HEK293 (cell line): ENCODE data around the gene CMYA5.
A peak's percentile ranks its signal among the peaks of the same experiment; 100 is the strongest.
"Not testable (repeated sequence)": the region's sequence is repeated elsewhere in the genome, so short reads cannot be mapped to it uniquely, and the experiment has no call there.

Experiments
- CTCF ChIA-PET: fragments of 350-600 bp; formaldehyde crosslinking; extraction: SDS; loops from one replicate; lab custom pipeline; 2021; ENCODE audit warnings: antibody characterized with exemption; lab: Yijun Ruan, JAX
- POLR2A ChIA-PET: fragments of 300-600 bp; formaldehyde crosslinking; extraction: SDS; loops from one replicate; lab custom pipeline; 2020; ENCODE audit warnings: antibody characterized with exemption, inconsistent platforms; lab: Yijun Ruan, JAX
- H3K27ac ChIP-seq: fragments of 200-500 bp; sonication (Bioruptor generic); 2 replicates; pipeline ENCODE4 v1.5.1; 2014; ENCODE audit warnings: low read depth, low read length, control low read depth, inconsistent platforms; ENCODE audit errors: extremely low read depth
- H3K36me3 ChIP-seq, 2 experiments: fragments of 200-500 bp in 1 of 2; sonication (Bioruptor generic) in 1 of 2; 1 replicate in 1 of 2; 2 replicates in 1 of 2; pipeline ENCODE4 v1.5.1; 2014 to 2017; ENCODE audit warnings: inconsistent platforms in 2 of 2, low read length in 2 of 2; ENCODE audit not compliant: control insufficient read depth in 2 of 2, insufficient read depth in 1 of 2
- H3K4me1 ChIP-seq: fragments of 200-500 bp; sonication (Bioruptor generic); 2 replicates; pipeline ENCODE4 v1.5.1; 2014; ENCODE audit warnings: mild to moderate bottlenecking, low read length, inconsistent platforms; ENCODE audit not compliant: control insufficient read depth, insufficient read depth
- H3K4me3 ChIP-seq: 2 replicates; pipeline ENCODE4 v1.5.1; 2011; ENCODE audit warnings: low read depth, mild to moderate bottlenecking, control low read depth, low read length, moderate library complexity
- H3K9me3 ChIP-seq: fragments of 200-500 bp; sonication (Bioruptor generic); 2 replicates; pipeline ENCODE4 v1.5.1; 2014; ENCODE audit warnings: low read depth, low read length, inconsistent platforms; ENCODE audit not compliant: control insufficient read depth, insufficient read depth
- PATZ1 ChIP-seq: fragments of 450-650 bp; formaldehyde crosslinking; IDR thresholded peaks from 2 replicates; pipeline ENCODE4 v1.5.1; 2016; ENCODE audit warnings: missing biosample characterization, missing genetic modification characterization
- PRDM10 ChIP-seq: fragments of 450-650 bp; formaldehyde crosslinking; IDR thresholded peaks from 2 replicates; pipeline ENCODE4 v1.5.1; 2016; ENCODE audit warnings: missing biosample characterization, missing genetic modification characterization
- TCF7L2 ChIP-seq: IDR thresholded peaks from 2 replicates; pipeline ENCODE4 v1.6.1; 2011; ENCODE audit warnings: low read depth, mild to moderate bottlenecking, inconsistent platforms, low read length, moderate library complexity, borderline replicate concordance
- ZBTB1 ChIP-seq: fragments of 450-650 bp; formaldehyde crosslinking; IDR thresholded peaks from 2 replicates; pipeline ENCODE4 v1.5.1; 2016; ENCODE audit warnings: missing biosample characterization, missing genetic modification characterization
- ZBTB26 ChIP-seq: fragments of 450-650 bp; formaldehyde crosslinking; optimal IDR thresholded peaks from 2 replicates; pipeline ENCODE3; 2016; ENCODE audit warnings: missing biosample characterization, mild to moderate bottlenecking, missing genetic modification characterization
- ZIC2 ChIP-seq: fragments of 450-650 bp; formaldehyde crosslinking; IDR thresholded peaks from 2 replicates; pipeline ENCODE4 v1.5.1; 2016; ENCODE audit warnings: missing biosample characterization, missing genetic modification characterization
- ZNF10 ChIP-seq: fragments of 450-650 bp; formaldehyde crosslinking; IDR thresholded peaks from 2 replicates; pipeline ENCODE4 v1.5.1; 2017; ENCODE audit warnings: missing biosample characterization, missing genetic modification characterization
- ZNF148 ChIP-seq: fragments of 450-650 bp; formaldehyde crosslinking; IDR thresholded peaks from 2 replicates; pipeline ENCODE4 v1.5.0; 2017; ENCODE audit warnings: missing biosample characterization, missing genetic modification characterization, borderline replicate concordance
- ZNF169 ChIP-seq: fragments of 450-650 bp; formaldehyde crosslinking; IDR thresholded peaks from 2 replicates; pipeline ENCODE4 v1.5.1; 2016; ENCODE audit warnings: missing biosample characterization, missing genetic modification characterization
- ZNF223 ChIP-seq: fragments of 450-650 bp; formaldehyde crosslinking; IDR thresholded peaks from 2 replicates; pipeline ENCODE4 v1.5.1; 2016; ENCODE audit warnings: missing biosample characterization, missing genetic modification characterization
- ZNF23 ChIP-seq: fragments of 450-650 bp; formaldehyde crosslinking; IDR thresholded peaks from 2 replicates; pipeline ENCODE4 v1.5.1; 2016; ENCODE audit warnings: missing biosample characterization, missing genetic modification characterization, borderline replicate concordance
- ZNF341 ChIP-seq: fragments of 450-650 bp; formaldehyde crosslinking; IDR thresholded peaks from 2 replicates; pipeline ENCODE4; 2016; ENCODE audit warnings: low read depth, missing biosample characterization, missing genetic modification characterization
- ZNF510 ChIP-seq: fragments of 450-650 bp; formaldehyde crosslinking; IDR thresholded peaks from 2 replicates; pipeline ENCODE4 v1.5.1; 2018; ENCODE audit warnings: mild to moderate bottlenecking, missing genetic modification characterization, missing biosample characterization; ENCODE audit not compliant: insufficient replicate concordance
- ZNF544 ChIP-seq: fragments of 450-650 bp; formaldehyde crosslinking; IDR thresholded peaks from 2 replicates; pipeline ENCODE4 v1.5.0; 2017; ENCODE audit warnings: missing biosample characterization, missing genetic modification characterization
- ZNF596 ChIP-seq: fragments of 450-650 bp; IDR thresholded peaks from 2 replicates; pipeline ENCODE4 v1.5.0; 2018; ENCODE audit warnings: missing biosample characterization, mild to moderate bottlenecking, missing genetic modification characterization, moderate library complexity
- ZNF639 ChIP-seq: fragments of 450-650 bp; formaldehyde crosslinking; IDR thresholded peaks from 2 replicates; pipeline ENCODE4 v1.5.1; 2016; ENCODE audit warnings: missing biosample characterization, missing genetic modification characterization
- ZNF704 ChIP-seq: fragments of 450-650 bp; formaldehyde crosslinking; IDR thresholded peaks from 2 replicates; pipeline ENCODE4 v1.5.1; 2016; ENCODE audit warnings: missing biosample characterization, missing genetic modification characterization
- ZXDB ChIP-seq: fragments of 450-650 bp; formaldehyde crosslinking; IDR thresholded peaks from 2 replicates; pipeline ENCODE4 v1.5.1; 2016; ENCODE audit warnings: missing biosample characterization, missing genetic modification characterization

Gene CMYA5

GRCh38 chr5:79774855-79775237, 85.2 kb downstream of the CMYA5 start (continued):
- no peak for TF ChIP-seq ZNF596
- TF ChIP-seq, all 188 proteins: peak for 0

- H3K9me3 ChIP-seq, CTCF ChIA-PET, H3K36me3 ChIP-seq, H3K4me1 ChIP-seq, H3K27ac ChIP-seq, POLR2A ChIA-PET, H3K4me3 ChIP-seq: not testable (repeated sequence)
- peak; percentile 17; the same call in 1 of the 2 replicates for TF ChIP-seq ZNF341 (tag by site-specific recombination)
Measured at GRCh38 chr5:79784741-79785140, 95.1 kb downstream of the CMYA5 start.

GRCh38 chr5:79785983-79786382, 96.3 kb downstream of the CMYA5 start:
- Histone ChIP-seq H3K36me3 (peaks cover 0 to 5% of the 10 kb centered on the region in 2 experiments; a peak in 1 of 3 replicates), H3K27ac (no peak overlapping the region), H3K4me3 (no peak overlapping the region), H3K4me1 (no peaks in the 10 kb centered on the region), H3K9me3 (no peaks in the 10 kb centered on the region)
- ChIA-PET CTCF (no interaction called here), POLR2A (no interaction called here)
- TF ChIP-seq ZBTB1 (no peak), ZNF169 (tag by site-specific recombination) (no peak), PRDM10 (tag by site-specific recombination) (no peak), ZXDB (tag by site-specific recombination) (no peak), ZNF10 (tag by site-specific recombination) (no peak), TCF7L2 (no peak), PATZ1 (no peak), ZBTB26 (tag by site-specific recombination) (no peak), ZNF510 (tag by site-specific recombination) (no peak), ZIC2 (no peak), ZNF639 (tag by site-specific recombination) (no peak), ZNF148 (no peak), ZNF23 (tag by site-specific recombination) (no peak), ZNF704 (tag by site-specific recombination) (no peak), ZNF223 (tag by site-specific recombination) (no peak), ZNF544 (no peak)
